NK-92 (cell line): Measurements from ENCODE around the gene CCDC92B.
"Not testable (repeated sequence)": the region's sequence is repeated elsewhere in the genome, so short reads cannot be mapped to it uniquely, and the experiment has no call there.

Source experiments
- DNase-seq: peaks from one replicate; lab custom pipeline; 2025; ENCODE audit not compliant: unreplicated experiment; lab: John Stamatoyannopoulos, UW

The CCDC92B gene

DNA sequence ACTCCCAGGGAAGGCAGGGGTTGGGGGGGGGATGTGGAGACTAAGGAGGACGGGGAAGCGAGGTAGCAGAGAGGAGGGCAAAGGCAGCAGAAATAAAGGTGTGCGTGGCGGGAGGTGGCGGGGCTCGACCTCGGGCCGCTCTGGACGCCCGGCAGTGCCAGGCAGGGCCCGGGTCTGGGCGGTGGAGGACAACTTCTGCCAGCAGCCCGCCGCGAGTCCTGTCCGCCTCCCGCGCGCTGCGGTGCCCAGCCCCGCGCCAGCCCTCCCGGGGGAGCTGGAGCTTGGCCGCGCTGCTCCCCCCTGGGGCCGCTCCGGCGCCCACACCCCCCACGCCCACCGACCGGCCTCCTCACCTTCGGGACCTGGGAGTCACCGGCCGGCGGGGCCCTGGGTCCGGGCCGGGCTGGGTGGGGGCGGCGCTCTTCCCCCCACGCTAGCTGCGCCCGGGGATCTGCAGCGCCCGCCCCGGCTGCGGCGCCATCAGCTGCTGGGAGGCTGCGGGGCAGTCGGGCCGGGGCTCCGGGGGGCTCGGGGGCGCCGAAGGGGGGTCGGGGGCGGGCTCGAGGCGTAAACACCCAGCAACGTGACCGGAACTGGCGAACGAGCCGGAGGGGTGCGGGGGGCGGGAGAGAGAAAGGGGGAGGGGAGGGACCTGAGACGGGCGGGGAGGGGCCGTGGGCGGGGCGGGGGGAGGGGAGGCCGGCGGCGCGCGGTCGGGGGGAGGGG lies at the start of gene CCDC92B:
Gene CCDC92B, minus strand, starts transcription at position 595 of the 726 bp plus-strand sequence. CDS start 14,507 bp downstream, outside the sequence.
- DNase-seq, result no peak

DNA sequence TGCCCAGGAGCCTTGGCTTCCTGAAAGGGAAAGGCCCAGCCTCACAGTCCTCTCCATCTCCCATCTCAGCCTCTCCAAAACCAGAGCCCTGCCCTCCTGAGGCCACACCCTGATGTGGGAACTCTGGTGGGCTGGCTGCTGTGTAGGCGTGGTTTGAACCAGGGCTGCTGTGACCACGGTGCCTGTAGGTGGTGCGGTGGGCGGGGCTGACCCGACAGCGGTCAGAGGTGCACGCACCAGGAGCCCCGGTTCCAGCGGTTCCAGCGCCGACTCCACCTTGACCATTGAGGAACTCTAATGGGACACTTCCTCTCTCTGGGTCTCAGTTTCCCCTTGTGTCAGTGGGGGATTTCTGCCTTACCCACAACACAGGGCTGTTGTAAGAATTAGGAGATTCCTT lies 49.2 kb upstream of the CCDC92B start:
- no peak for DNase-seq

DNA sequence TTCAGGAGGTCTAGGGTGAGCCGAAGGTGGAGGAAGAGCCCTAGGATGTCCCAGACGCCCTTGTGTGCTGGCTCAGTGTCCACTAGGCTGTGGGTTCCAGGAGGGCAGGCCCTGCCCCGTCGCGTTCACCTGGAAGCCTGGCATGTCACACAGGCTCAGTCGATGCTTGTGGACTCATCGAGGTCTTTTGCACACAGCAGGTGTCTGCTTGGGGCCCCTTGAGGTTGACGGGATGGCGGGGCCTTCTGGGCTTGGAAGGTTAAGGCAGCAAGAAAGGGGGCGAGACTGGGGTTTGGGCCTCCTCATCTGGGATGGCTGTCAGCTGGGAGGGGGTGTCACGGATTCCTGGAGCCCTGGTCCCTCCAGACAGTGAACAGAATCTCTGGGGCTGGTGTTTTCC lies 48.7 kb upstream of the CCDC92B start:
- DNase-seq, result no peak

DNA sequence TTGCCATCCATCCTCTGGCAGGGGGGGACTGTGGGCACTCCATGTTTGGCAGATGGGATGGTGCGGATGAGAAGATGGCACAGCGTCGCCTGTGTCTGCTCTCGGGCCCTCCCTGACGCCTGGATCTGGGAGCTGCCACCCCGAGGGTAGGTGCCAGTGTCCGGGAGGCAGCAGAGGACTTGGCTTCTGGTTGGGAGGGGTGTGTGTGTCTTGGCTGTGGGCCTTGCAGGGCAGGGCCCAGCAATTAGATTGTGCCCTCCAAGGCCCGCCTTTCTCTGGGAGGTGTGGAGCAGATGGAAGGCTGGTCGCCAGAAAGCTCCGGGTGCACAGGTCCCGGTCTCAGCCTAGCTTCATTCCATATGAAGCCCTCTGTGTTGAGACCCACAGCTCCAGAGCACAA lies 48.2 kb upstream of the CCDC92B start:
- DNase-seq, result no peak

DNA sequence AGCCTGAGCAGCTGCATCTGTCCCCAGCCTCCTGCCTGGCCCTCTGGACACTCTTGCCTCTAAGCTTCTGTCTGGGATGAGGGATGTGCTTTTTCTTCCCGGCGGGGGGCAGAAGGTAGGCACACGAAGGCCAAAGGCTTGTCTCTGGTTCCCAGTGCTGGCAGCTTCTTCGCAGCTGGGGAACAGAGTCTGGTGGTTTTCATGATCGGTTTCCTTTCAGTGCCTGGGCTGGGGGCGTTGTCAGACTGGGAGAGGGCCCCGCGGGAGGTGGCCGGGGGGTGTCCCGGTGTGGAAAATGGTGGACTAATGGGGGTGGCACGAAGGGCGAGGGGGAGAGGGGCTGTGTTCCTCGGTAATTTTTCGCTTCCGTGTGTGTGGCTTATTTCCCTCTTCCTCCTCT lies 47.8 kb upstream of the CCDC92B start:
- no peak for DNase-seq

DNA sequence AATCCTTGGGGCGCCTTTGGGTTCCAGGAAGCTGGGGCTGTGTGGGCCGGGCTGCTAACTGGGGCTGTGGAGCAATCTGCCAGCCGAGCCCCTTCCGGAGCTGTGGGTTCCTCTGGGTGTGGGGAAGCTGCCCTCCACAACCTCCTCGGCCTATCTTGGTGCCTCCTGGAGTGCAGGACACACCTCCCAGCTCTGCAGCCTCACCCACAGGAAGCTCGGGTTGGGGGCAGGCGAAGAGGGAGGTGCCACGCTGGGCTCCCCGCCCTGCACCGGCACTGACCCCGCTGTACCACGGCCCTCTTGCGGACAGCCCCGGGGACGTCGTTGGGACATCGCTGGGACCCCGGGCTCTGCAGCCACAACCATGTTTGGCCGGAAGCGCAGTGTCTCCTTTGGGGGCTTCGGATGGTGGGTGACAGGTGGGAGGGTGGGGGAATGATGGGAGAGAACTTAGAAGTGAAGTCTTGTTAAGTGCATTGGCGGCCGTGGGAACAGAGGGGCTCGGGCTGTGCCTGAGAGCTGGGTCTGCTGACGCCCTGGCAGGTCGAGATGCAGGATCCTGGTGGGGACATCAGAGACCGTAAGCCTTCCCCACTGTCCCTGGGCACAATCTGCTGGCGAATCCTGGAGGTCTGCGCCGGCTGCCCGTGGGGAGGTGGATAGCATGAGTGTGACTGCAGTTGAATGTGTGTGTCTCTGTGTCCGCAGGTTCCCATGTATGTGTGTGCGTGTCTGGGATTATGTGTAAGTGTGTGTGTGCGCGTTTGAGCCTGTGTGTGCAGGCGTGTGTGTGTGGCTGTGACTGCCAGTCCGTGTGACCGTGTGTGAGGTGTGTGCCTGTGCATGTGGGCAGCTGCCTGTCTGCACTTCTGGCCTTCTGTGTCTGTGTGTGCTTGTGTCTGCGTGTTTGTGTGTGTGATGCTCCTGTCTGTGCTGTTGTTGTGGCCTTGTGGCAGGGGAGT lies 47.0 kb upstream of the CCDC92B start, which contains the start of gene RAP1GAP2:
Gene RAP1GAP2, plus strand, starts transcription at position 275 of the 962 bp plus-strand sequence. Its CDS starts 90 bp downstream, at position 365.
- no peak for DNase-seq

DNA sequence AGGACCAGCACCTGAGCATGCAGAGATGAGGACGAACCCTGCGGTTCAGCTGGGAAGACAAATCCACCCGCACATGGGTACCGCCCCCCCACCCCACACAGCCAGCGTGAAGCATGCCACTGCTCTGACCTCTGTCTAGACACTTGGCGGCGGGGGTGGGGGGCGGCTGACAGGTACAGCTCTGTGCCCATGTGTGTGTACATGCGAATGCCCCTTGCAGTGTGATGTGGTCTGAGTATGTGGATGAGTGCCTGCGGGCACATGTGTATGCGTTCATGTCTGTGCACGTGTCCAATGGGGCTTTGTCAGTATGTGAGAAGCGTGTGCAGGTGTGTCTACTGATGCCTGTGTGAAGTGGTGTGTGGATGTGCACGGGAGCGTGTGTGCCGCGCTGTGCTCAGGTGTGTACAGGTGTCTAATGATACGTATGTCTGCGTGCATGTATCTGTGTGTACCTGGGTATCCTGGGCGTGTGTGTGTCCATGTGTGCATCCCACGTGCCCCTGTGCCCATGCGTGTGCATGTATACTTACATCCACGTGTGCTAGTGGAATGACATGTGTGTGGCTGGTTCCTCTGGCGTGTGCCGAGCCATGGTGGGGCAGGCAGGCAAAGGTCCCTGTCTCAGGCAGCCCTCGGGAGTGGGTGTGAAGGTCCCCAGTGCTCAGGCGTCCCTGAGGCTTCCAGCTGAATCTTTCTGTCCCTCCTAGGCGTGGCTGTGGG lies 46.1 kb upstream of the CCDC92B start:
- no peak for DNase-seq

DNA sequence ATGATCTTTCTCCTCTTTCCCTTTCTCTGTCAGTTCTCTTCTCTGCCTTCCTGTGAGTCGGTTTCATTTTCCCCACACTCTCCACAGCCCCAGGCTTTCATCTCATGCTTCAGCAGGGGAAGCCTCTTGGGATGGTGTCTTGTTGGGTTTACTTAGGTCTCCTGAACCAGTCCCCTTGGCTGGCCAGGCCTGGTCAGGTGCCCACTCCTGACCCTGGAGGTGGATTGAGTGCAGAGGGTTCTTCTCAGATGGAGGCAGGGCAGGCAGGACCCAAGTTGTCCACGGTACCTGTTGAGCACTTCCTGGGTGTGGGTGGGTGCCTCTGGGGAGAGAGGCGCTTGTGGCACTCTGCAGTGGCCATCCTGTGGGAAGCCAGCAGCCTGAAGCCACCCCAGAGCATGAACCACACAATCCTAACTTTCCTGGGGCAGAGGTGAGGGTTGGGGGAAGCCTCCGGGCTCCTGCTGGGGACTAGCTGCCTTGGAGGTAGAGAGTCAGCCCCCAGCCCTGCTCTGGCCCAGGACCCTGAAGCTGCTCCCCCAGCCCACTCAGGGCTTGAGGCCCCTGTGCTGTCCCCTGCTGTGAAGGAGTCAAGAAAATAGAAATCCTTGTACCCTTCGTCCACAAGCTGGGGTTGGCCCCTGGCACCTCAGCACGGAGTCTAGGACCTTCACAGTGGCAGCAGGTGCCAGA lies 44.8 kb upstream of the CCDC92B start:
- DNase-seq, result no peak

DNA sequence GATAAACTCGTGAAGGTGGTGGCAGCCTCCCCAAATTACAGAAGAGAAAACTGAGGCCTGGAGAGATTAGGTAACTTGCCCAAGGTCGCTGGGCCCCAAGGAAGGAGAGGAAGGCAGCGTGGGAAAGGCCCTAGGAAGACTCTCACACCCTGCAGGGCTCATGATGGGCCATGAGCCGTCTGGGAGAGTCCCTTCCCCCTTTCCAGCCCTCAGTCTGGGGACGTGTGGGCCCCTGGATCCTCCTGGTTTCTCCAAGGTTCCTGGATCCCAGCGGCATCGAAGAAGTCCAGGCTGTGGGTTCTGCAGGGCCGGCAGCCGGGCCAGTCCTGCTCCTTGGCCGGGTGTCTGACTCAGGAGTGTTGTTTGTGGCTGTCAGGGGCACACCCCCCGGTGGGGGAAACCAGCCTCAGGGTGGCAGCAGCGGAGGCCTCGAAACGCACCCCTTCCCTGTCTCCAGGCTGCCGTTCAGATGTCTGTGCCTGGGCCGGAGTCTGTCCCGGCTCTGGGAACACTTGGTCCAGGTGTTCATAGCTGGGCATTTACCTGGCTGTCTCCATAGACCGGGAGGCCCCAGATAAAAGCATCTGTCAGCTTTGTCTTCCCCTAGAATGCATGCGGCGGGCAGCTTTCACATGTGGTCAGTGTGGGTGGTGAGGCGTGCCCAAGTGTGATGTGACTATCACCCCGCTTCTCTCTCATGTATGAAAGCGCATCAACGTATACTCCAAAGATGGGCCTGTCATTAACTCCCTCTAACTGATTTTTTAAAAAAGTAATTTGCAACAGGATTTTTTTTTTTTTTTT lies 43.1 kb upstream of the CCDC92B start:
- DNase-seq, result no peak

DNA sequence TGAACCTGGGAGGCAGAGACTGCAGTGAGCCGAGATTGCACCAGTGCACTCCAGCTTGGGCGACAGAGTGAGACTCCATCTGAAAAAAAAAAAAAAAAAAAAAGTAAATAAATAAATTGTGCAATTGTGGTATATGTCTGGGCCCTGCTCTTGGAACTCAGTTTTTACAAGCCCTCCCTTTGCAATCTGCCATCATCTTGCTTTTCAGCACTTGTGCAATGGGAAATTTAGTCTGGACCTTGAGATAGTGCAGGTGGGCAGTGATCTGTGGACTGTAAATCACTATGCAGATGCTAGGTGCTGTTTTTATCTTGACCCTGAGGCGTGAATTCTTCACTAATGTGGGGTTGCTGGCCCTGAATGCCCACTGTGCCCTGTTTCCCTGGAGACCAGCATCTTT lies 40.2 kb upstream of the CCDC92B start:
- no peak for DNase-seq

DNA sequence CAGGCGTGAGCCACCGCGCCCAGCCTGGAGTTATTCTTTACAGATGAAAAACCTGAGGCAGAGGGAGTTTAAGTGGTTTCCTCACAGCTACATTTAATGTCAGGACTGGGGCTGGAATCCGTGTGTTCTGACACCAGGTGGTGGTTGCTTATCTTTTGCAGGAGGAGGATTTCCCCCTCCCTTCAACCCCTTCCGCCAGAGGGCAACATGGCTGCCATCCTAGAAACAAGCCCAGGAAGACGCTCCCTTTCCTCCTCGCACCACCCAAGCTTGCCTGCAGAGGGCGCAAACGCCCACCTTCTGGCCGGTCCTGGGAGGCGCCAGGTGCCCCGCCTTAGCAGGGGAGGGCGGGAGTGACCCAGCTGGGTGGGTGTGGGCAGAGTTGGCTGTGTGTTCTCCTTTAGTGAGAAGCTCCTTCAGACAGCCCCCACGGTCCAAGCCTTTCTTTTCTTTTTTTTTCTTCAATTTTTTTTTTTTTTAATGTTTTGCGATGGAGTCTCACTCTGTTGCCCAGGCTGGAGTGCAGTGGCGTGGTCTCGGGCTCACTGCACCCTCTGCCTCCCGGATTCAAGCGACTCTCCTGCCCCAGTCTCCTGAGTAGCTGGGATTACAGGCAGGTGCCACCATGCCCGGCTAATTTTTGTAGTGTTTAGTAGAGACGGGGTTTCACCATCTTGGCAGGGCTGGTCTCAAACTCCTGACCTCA lies 36.9 kb upstream of the CCDC92B start:
- peak; percentile 14 for DNase-seq

DNA sequence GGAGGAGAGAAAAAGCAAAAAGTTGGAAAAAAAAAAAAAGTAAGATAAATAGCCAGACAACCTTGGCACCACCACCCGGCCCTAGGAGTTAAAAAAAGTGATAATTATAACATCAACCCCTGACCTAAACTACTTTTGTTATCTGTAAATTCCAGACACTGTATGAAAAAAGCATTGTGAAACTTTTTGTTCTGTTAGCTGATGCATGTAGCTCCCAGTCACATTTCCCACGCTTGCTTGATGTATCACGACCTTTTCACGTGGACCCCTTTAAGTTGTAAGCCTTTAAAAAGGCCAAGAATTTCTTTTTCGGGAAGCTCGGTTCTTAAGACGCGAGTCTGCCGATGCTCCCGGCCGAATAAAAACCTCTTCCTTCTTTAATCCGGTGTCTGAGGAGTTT lies 35.9 kb upstream of the CCDC92B start:
- DNase-seq, result not testable (repeated sequence)

DNA sequence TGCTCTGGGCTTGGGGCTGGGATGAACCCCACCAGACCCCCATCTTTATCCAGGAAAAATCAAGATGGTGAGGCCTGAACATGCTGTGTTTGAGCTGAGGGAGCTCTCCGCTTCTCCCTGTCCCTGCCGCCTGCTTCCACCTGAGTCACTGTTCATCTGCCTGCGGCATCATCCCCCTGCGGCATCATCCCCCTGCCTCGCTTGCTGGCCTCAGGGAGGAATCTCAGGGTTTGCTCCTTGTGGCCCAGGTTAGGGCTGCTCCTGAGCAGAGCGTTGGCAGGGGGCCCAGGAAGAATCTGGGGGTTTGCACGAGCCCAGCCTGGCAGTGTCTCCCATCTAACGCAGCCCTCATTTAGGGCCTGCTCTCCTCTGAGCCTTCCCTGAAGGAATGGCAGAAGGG lies 35.4 kb upstream of the CCDC92B start:
- DNase-seq, result no peak

DNA sequence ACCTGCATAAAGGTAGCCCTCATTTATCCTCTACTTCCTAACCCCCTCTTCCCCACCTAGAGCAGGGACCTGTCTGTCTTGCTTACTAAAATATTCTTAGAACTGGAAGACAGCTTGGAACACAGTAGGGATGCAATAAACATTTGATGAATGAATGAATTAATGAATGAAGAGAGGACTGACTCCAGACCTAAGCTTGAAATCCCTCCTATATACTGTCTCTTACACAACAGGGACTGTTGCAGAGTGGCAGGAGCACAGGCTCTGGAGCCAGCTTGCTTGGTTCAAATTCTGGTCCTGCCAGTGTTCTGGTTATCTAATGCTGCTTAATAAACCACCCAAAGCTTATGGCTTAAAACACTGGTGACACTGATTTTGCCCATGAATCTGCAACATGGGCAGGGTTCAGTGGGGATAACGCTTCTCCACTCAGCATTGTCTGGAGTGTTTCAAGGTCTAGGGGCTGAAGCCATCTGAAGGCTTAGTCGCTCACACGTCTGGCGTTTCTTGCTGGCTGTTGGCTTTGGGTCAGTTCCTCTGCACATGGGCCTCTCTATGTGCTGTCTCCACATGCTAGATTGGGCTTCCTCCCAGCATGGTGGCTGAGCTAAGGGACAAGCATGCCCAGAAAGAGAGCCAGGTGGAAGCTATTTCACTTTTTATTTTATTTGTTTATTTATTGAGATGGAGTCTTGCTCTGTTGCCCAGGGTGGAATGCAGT lies 34.0 kb upstream of the CCDC92B start:
- DNase-seq, result no peak

DNA sequence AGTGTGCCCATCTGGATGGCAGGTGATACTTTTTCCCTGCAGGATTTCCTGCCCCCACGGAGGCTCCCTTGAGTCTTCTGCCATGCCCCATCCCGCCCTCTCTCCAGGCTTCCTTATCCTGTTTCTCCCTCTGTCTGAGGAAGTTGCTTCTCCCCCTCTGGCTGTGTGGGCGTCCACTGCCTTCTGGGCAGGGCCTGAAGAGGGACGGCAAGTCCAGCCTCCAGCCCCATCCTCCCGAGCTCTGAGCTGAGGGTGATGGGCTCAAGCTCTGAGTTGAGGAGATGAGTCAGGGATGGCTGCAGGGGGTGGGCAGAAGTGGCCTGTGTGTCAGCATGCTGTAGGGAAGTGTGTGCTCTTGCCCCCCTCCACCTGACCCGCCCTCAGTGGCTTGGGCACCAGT lies 32.6 kb upstream of the CCDC92B start:
- no peak for DNase-seq

DNA sequence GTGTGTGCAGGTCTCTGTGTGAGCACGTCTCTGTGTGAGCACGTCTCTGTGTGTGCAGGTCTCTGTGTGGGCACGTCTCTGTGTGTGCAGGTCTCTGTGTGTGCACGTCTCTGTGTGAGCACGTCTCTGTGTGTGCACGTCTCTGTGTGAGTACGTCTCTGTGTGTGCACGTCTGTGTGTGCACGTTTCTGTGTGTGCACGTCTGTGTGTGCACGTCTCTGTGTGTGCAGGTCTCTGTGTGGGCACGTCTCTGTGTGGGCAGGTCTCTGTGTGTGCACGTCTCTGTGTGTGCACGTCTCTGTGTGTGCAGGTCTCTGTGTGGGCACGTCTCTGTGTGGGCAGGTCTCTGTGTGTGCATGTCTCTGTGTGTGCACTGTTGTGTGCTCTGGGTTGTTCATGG lies 32.1 kb upstream of the CCDC92B start:
- DNase-seq, result not testable (repeated sequence)

DNA sequence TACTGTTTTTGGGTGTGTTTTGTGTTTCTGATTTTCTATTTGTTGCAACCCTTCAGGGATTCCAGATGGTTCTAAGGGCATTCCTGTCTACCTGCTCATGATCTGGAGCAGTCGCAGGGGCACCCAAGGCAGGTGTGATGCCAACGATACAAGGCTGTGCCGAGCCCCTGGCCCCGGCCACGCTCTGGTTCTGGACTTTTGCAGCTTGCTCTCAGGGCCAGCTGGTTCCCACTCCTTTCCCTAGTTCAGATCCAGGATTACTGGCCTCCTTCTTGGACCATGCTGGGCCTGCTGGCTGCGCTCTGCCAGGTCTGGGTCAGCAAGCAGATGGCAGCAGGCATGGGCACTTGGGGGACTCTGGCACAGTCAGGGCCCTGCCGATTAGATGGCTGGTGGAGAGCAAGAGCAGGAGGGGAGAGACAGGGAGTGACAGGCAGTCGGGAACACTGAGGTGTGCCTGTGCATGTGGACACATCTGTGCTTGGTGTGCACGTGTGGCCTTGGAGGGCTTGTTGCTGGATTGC lies 31.5 kb upstream of the CCDC92B start:
- DNase-seq, result no peak

DNA sequence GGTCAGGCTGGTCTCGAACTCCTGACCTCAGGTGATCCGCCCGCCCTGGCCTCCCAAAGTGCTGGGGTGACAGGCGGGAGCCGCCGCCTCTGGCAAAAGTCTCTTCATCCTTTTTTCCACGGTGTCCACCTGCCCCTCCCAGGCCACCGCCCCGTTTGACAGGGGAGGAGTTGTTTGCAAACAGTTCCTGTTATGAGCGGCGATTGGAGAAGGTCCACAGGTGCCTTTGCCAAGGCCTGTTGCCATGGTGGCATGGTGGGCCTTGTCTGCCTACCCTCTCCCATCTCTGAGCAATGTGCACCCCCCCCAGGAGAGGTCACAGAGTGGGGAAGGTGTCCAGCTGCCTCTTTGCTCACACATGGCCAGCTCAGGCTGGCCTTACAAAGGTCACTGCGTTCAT lies 30.8 kb upstream of the CCDC92B start:
- DNase-seq, result no peak
